HUES64 (cell line): ENCODE results near the gene SFMBT2.
"Not testable (repeated sequence)": the region's sequence is repeated elsewhere in the genome, so short reads cannot be mapped to it uniquely, and the experiment has no call there.

Experiments
- H3K27ac ChIP-seq: 2 replicates; pipeline ENCODE4 v1.7.0; 2013; ENCODE audit warnings: low read depth, low read length, inconsistent platforms
- H3K27me3 ChIP-seq: 2 replicates; pipeline ENCODE4 v1.6.1; 2013; ENCODE audit warnings: mild to moderate bottlenecking, low read length; ENCODE audit not compliant: insufficient read depth
- H3K36me3 ChIP-seq: 2 replicates; pipeline ENCODE4 v1.6.1; 2013; ENCODE audit warnings: mild to moderate bottlenecking, low read length; ENCODE audit not compliant: insufficient read depth
- H3K4me1 ChIP-seq: 2 replicates; pipeline ENCODE4 v1.6.1; 2013; ENCODE audit warnings: mild to moderate bottlenecking, low read length, moderate library complexity; ENCODE audit not compliant: insufficient read depth
- H3K4me3 ChIP-seq: 2 replicates; pipeline ENCODE4 v1.5.1; 2013; ENCODE audit warnings: mild to moderate bottlenecking, low read length, moderate library complexity
- H3K9ac ChIP-seq: 2 replicates; pipeline ENCODE4 v1.6.1; 2013; ENCODE audit warnings: mild to moderate bottlenecking, low read depth, low read length
- H3K9me3 ChIP-seq: 2 replicates; pipeline ENCODE4 v1.6.1; 2013; ENCODE audit warnings: low read depth, low read length; ENCODE audit not compliant: insufficient read depth
- WGBS: fragments of 150-250, 120-280 bp; methylation state at CpG from one replicate; pipeline ENCODE4 v1.1.7; 2013; ENCODE audit warnings: missing lambda C conversion rate; 5-methylcytosine and 5-hydroxymethylcytosine counted together

Gene SFMBT2

DNA sequence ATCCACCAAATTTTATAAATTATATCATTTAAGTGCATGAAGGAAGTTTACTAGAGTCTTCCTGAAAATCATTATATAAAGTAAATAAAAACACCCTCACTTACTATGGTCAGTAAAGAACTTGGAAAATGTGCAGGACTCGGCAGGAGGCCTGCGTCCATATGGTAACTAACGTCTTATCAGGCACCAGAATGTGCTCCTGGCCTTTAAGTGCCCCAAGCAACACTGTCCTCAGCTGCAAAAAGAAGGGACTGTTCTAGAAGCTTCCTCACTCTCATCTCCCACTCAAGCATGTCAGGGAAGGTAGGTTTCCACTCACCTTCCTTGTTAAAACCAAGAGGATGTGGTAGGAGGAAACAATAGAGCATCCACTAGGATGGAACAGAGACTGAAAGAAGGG is 11.3 kb downstream of the SFMBT2 start:
- Histone ChIP-seq H3K9ac (no peak overlapping the region), H3K9me3 (no peaks in the 10 kb centered on the region), H3K36me3 (no peaks in the 10 kb centered on the region), H3K4me1 (no peaks in the 10 kb centered on the region), H3K27me3 (no peaks in the 10 kb centered on the region), H3K27ac (no peak overlapping the region), H3K4me3 (no peak overlapping the region)
- 90% methylated on average over 3 of the region's 3 CpGs for WGBS

DNA sequence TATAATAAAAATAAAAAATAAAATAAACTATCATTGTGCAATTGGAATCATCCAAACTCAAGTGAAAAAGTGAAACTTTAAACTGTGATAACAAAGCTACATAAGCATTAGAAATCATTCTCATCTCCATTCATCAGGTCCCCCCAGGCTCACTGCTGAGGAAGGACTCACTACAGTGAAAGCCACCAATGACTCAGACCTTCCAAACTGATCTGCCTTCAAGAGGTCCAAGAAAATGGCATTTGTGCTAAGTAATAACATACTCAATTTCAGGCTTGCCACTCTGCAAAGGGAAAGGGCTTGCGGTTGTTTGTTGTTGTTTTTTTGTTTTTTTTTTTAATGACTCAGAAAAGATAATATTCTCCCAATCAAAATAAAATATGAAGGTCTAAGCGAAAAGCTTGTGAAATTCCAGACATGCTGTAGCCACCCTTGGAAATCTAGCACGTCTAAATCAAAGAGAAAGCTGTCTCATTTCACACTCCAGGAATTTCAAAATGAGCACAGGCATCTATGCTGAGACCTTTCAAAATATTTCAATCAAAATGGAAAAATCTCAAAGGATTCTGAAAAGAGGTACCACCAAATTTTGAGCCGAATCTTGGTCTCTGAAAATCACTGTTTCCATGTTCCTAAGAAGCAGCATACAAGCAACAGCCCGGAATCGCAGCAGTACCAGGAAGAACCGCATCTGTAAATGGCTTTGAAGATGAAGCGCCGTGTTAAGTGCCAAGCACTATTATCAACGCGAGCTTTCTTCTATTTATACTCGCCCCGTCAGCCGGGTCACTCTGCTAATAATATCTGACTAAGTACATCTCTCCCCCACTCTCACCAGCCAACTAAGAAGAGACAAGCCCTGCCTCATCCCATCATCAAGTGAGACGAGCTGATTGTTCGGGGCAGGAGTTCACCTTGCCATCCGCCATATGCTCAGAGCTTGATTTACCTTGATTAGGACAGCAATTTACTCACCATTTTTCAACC is 13.5 kb downstream of the SFMBT2 start:
- no peak overlapping the region for H3K4me3 ChIP-seq
- no peaks in the 10 kb centered on the region for H3K4me1 ChIP-seq
- H3K9ac ChIP-seq = no peak overlapping the region; the same call in 1 of the 2 replicates
- no peaks in the 10 kb centered on the region for H3K9me3 ChIP-seq
- no peak overlapping the region for H3K27ac ChIP-seq
- no peaks in the 10 kb centered on the region for H3K27me3 ChIP-seq
- WGBS = 93% methylated on average over 16 of the region's 17 CpGs
- no peaks in the 10 kb centered on the region for H3K36me3 ChIP-seq

DNA sequence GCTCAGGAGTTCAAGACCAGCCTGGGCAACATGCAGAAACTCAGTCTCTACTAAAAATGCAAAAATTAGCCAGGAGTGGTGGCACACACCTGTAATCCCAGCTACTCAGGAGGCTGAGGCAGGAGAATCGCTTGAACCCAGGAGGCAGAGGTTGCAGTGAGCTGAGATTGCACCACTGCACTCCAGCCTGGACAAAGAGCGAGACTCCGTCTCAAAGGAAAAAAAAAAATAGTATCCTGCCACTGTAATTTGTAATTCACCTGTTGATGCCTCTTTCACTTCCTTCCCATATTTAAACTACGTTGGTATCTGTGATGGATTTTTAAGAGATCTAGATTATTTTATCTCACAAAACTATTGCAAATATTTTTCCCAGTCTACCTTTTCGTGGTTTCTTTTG is 18.5 kb downstream of the SFMBT2 start:
- not testable (repeated sequence) for H3K27me3 ChIP-seq, H3K4me1 ChIP-seq, H3K36me3 ChIP-seq, H3K9ac ChIP-seq, H3K27ac ChIP-seq, H3K4me3 ChIP-seq, H3K9me3 ChIP-seq
- WGBS = 96% methylated on average over 4 of the region's 5 CpGs

DNA sequence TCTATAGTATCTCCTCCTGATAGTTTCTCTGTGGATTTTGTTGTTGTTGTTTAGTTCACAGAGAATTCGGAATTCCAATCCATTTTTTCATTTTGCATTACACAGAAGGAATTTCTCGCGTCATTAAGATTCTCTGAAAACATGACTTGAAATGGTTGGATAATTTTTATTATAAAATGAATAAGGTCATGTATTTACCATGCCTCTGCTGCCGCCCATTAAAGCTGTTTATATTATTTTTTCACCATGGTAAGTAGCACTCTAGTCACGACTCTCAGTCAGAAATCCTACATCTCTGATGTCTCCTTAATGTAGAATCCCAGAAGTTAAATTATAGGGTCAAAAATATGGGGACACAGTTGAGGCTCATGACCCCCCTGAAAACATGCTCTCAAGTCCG is 19.1 kb downstream of the SFMBT2 start:
- no peaks in the 10 kb centered on the region for H3K27me3 ChIP-seq
- no peak overlapping the region for H3K9ac ChIP-seq
- 93% methylated on average over 3 of the region's 6 CpGs for WGBS
- H3K4me1 ChIP-seq = peaks cover 3% of the 10 kb centered on the region; the same call in 1 of the 2 replicates
- no peak overlapping the region for H3K4me3 ChIP-seq
- H3K9me3 ChIP-seq = no peaks in the 10 kb centered on the region
- H3K36me3 ChIP-seq = no peaks in the 10 kb centered on the region
- H3K27ac ChIP-seq = no peak overlapping the region

DNA sequence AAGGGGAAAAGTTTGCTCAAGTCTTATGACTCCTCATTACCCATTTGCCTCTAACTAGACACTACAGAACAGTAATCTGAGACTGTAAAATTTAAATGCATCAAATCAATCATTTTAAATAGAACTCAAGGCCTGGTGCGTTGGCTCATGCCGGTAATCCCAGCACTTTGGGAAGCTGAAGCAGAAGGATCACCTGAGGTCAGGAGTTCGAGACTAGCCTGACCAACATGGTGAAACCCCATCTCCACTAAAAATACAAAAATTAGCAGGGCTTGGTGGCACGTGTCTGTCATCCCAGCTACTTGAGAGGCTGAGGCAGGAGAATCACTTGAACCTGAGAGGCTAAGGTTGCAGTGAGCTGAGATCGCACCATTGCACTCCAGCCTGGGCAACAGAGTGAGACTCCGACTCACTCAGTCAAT is 20.1 kb downstream of the SFMBT2 start:
- H3K9me3 ChIP-seq, H3K4me3 ChIP-seq, H3K27me3 ChIP-seq, H3K36me3 ChIP-seq, H3K27ac ChIP-seq, H3K9ac ChIP-seq, H3K4me1 ChIP-seq: not testable (repeated sequence)
- WGBS = 96% methylated on average over 6 of the region's 6 CpGs

DNA sequence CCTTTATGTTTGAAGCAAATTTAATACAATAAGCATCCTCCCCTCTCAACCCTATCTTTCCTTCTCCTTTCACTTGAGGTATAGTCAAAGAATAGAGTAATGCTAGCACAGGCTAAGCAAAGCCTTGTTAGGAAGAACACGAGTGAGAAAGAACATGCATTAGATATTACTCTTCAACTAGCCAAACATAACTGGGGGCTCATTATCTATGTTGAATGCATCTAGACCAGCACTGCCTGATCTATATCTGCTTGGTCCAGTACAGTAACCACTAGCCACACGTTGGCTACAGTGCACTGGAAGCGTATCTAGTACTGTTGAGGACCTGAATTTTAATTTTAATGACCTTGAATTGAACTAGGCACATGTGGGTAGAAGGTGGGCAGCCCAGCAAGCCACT is 21.0 kb downstream of the SFMBT2 start:
- no peak overlapping the region for H3K27ac ChIP-seq
- WGBS = 90% methylated on average over 3 of the region's 3 CpGs
- H3K4me1 ChIP-seq = peaks cover 3% of the 10 kb centered on the region; the same call in 1 of the 2 replicates
- H3K9me3 ChIP-seq = no peaks in the 10 kb centered on the region
- no peak overlapping the region for H3K4me3 ChIP-seq
- H3K9ac ChIP-seq = no peak overlapping the region
- no peaks in the 10 kb centered on the region for H3K36me3 ChIP-seq
- H3K27me3 ChIP-seq = no peaks in the 10 kb centered on the region

DNA sequence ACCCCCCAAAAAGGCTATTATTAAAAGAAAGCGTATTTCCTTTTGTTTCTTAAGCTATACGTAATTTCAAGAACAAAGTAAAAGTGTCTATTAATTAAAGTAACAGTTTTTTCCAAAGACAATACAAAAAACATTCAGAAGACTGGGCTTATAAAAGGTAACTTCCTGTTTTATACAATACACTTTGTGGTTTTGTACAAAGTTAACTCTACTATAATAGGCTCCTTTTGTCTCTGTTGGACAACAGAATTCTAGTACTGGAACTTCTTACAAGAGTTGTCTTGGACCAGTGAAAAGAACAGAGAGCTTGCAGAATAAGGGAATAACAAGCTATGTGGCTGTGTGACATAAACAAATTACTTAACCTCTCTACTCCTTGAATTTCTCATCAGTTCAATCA is 21.5 kb downstream of the SFMBT2 start:
- no peaks in the 10 kb centered on the region for H3K9me3 ChIP-seq
- peaks cover 3% of the 10 kb centered on the region; the same call in 1 of the 2 replicates for H3K4me1 ChIP-seq
- no peak overlapping the region for H3K27ac ChIP-seq
- WGBS = no CpG with 5 or more reads among the region's 2 CpGs
- no peak overlapping the region for H3K9ac ChIP-seq
- no peaks in the 10 kb centered on the region for H3K27me3 ChIP-seq
- H3K36me3 ChIP-seq = no peaks in the 10 kb centered on the region
- H3K4me3 ChIP-seq = no peak overlapping the region

DNA sequence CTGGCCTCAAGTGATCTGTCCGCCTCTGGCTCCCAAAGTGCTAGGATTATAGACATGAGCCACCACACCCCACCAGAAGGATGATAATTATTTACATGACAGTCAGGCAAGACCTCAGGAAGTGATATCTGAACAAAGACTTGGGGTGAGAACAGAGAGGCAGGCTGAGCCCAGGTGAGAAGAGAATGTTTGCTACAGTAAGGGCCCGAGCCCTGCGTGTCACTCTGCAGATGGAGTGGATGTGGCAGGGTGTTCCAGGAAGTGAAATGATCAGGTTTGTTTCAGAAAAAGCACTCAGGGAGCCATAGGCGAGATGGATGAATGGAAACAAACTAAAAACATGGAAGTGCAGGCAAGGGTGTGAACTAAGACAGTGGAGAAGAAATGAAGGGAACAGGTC is 22.2 kb downstream of the SFMBT2 start:
- Histone ChIP-seq H3K36me3 (no peaks in the 10 kb centered on the region), H3K9me3 (no peaks in the 10 kb centered on the region), H3K9ac (no peak overlapping the region), H3K4me1 (peaks cover 3% of the 10 kb centered on the region; the same call in 1 of the 2 replicates), H3K27me3 (no peaks in the 10 kb centered on the region), H3K4me3 (no peak overlapping the region), H3K27ac (no peak overlapping the region)
- 89% methylated on average over 4 of the region's 4 CpGs for WGBS

DNA sequence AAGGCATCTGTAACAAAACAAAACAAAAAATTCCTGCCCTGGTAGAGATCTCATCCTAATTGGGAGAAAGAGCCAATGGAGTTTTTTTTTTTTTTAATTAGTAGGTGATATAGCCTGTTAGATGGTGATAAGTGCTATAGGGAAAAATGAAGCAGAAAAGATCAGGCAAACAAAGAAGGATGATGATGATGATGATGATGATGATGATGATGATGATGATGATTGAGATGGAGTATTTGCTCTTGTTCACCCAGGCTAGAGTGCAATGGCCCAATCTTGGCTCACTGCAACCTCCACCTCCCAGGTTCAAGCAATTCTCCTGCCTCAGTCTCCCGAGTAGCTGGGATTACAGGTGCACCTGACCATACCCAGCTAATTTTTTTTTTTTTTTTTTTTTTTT is 22.7 kb downstream of the SFMBT2 start:
- H3K4me1 ChIP-seq, H3K9me3 ChIP-seq, H3K4me3 ChIP-seq, H3K36me3 ChIP-seq, H3K27ac ChIP-seq, H3K27me3 ChIP-seq, H3K9ac ChIP-seq: not testable (repeated sequence)
- WGBS = 100% methylated on average over 1 of the region's 1 CpG

DNA sequence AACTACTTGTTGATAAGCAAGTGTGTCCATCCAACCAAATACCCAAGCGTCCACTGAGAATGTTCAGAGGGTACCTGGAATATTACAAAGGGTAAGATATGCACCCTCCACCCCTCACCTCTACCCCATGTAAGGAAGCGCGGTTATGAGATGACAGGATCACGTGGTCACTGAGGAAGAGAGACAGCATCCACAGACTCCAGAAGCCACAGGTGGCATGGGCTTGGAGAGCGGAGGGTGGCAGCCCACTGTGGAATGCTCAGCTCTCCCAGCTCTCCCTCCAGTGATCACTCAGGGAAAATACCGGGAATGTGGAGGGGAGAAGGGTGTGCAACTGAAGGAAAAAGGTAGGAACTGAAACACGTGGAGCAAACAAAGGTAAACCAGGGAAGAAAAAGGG is 25.7 kb downstream of the SFMBT2 start:
- peaks cover 15% of the 10 kb centered on the region for H3K36me3 ChIP-seq
- H3K27me3 ChIP-seq = no peaks in the 10 kb centered on the region
- no peak overlapping the region for H3K9ac ChIP-seq
- H3K9me3 ChIP-seq = no peaks in the 10 kb centered on the region
- H3K27ac ChIP-seq = no peak overlapping the region
- 79% methylated on average over 7 of the region's 7 CpGs for WGBS
- peaks cover 3% of the 10 kb centered on the region; the same call in 1 of the 2 replicates for H3K4me1 ChIP-seq
- H3K4me3 ChIP-seq = no peak overlapping the region

DNA sequence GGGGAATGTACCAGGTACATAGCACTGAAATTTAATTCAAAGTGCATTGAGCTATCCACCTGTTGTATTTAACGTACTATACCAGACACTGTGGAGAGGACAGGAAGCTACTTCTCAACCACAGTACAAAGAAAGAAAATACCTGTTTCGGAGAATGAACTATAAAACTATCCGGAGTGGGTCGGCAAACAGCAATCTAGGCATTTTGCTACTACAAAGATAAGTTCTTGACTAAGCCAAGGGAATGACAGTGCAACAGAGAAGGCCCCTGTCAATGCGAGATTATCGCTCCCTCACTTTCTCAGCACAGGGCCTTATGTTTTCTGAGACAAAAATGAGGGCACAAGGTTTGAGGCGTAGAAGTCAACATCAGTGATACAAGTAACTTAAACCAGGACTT is 27.4 kb downstream of the SFMBT2 start:
- H3K4me1 ChIP-seq = no peaks in the 10 kb centered on the region
- H3K27ac ChIP-seq = no peak overlapping the region
- 89% methylated on average over 7 of the region's 7 CpGs for WGBS
- no peak overlapping the region for H3K9ac ChIP-seq
- no peaks in the 10 kb centered on the region for H3K9me3 ChIP-seq
- H3K36me3 ChIP-seq = peaks cover 22% of the 10 kb centered on the region
- no peak overlapping the region for H3K4me3 ChIP-seq
- H3K27me3 ChIP-seq = no peaks in the 10 kb centered on the region
